HG02763 (cell line): ENCODE results near the gene SSX4B.
"Not testable (repeated sequence)": the region's sequence is repeated elsewhere in the genome, so short reads cannot be mapped to it uniquely, and the experiment has no call there.

Experiments
- ATAC-seq: cut with Tn5 transposase; IDR thresholded peaks from one replicate; pipeline ENCODE4 v1.9.1; 2021; ENCODE audit warnings: mild to moderate bottlenecking, moderate library complexity; ENCODE audit not compliant: unreplicated experiment

The SSX4B gene

GRCh38 chrX:48411860-48412259, at the start of gene SSX4B:
TSS of gene SSX4B (minus strand) at chrX:48411960. CDS start at chrX:48411372, 588 bp downstream.
- ATAC-seq, result not testable (repeated sequence)

- ATAC-seq, result no peak
These were observed 48.8 kb upstream of the SSX4B start for GRCh38 chrX:48460606-48461005.

- no peak for ATAC-seq
These were observed 48.3 kb upstream of the SSX4B start for GRCh38 chrX:48460031-48460430.

GRCh38 chrX:48459483-48459882, 47.7 kb upstream of the SSX4B start:
- no peak for ATAC-seq

GRCh38 chrX:48458711-48459110, 47.0 kb upstream of the SSX4B start:
- ATAC-seq, result no peak

- no peak for ATAC-seq
These were observed 45.0 kb upstream of the SSX4B start for GRCh38 chrX:48456628-48457331.

GRCh38 chrX:48451708-48452107, 39.9 kb upstream of the SSX4B start:
- ATAC-seq, result no peak

GRCh38 chrX:48450076-48450475, 38.3 kb upstream of the SSX4B start:
- no peak for ATAC-seq

- not testable (repeated sequence) for ATAC-seq
These were observed 35.4 kb upstream of the SSX4B start for GRCh38 chrX:48447201-48447600.

GRCh38 chrX:48433713-48434112, 22.0 kb upstream of the SSX4B start:
- not testable (repeated sequence) for ATAC-seq

- ATAC-seq, result not testable (repeated sequence)
These were observed 18.4 kb upstream of the SSX4B start for GRCh38 chrX:48430166-48430565.

GRCh38 chrX:48429606-48430005, 17.8 kb upstream of the SSX4B start:
- not testable (repeated sequence) for ATAC-seq

GRCh38 chrX:48427027-48427716, 15.4 kb upstream of the SSX4B start:
- not testable (repeated sequence) for ATAC-seq

GRCh38 chrX:48397825-48398224, 13.9 kb downstream of the SSX4B start:
- not testable (repeated sequence) for ATAC-seq

- not testable (repeated sequence) for ATAC-seq
These were observed 14.8 kb downstream of the SSX4B start for GRCh38 chrX:48396931-48397330.

- not testable (repeated sequence) for ATAC-seq
These were observed 28.5 kb downstream of the SSX4B start, which contains the start of gene SSX4 for GRCh38 chrX:48383239-48383638. TSS of gene SSX4 (plus strand) at chrX:48383539. CDS start at chrX:48384054, 515 bp downstream.

GRCh38 chrX:48370408-48370807, 41.4 kb downstream of the SSX4B start:
- not testable (repeated sequence) for ATAC-seq

- not testable (repeated sequence) for ATAC-seq
These were observed 43.9 kb downstream of the SSX4B start for GRCh38 chrX:48367717-48368408.

- ATAC-seq, result not testable (repeated sequence)
These were observed 52.5 kb downstream of the SSX4B start for GRCh38 chrX:48359281-48359680.

- ATAC-seq, result no peak
These were observed 54.1 kb downstream of the SSX4B start for GRCh38 chrX:48357681-48358080.

- ATAC-seq, result not testable (repeated sequence)
These were observed 55.3 kb downstream of the SSX4B start, which contains the start of gene SSX3 for GRCh38 chrX:48356315-48357094. TSS of gene SSX3 (minus strand) at chrX:48356703. CDS start at chrX:48355249, 1,454 bp downstream.
